ENCODE measurements around the gene CCDC51. TPM values are rescaled to one million over a fixed set of nuclear protein-coding genes. Genes with fewer than 3 reads are reported as not detected.

The CCDC51 gene
- total and polyA plus RNA-seq, 9 of the 15 experiments (the other 6 are each of a cell fraction or from before 2014, with no cell fraction given), result 6.5 to 18.6 (median 15.7) TPM

GRCh38 chr3:48463703-48464102, 23.8 kb upstream of the CCDC51 start:
- CTCF ChIA-PET (ENCODE audit: low intra/inter-chr PET ratio), result no interaction called here
- Histone ChIP-seq H3K4me2 (ENCODE audit: insufficient read depth, low read length) (no peak overlapping the region), H4K20me1 (replicated peaks; ENCODE audit: control insufficient read depth, insufficient read depth, low read length) (no peaks in the 10 kb centered on the region; the same call in 1 of the 2 replicates), H3K9me1 (ENCODE audit: control insufficient read depth, insufficient read depth, low read length) (no peaks in the 10 kb centered on the region), H3K36me3 (ENCODE audit: control insufficient read depth, insufficient read depth, low read length) (peaks cover 53% of the 10 kb centered on the region), H2AFZ (ENCODE audit: low read depth, low read length) (no peak overlapping the region), H3K79me2 (ENCODE audit: control insufficient read depth, insufficient read depth, low read length) (no peaks in the 10 kb centered on the region; the same call in 1 of the 3 replicates), H3K27me3 (ENCODE audit: control insufficient read depth in 2 of 2, insufficient read depth in 2 of 2, low read length in 2 of 2) (no peaks in the 10 kb centered on the region), H3K4me1 (replicated peaks in 1 of 2; ENCODE audit: control insufficient read depth in 2 of 2, insufficient read depth in 2 of 2, low read length in 2 of 2) (peaks cover 6 to 32% of the 10 kb centered on the region in 2 experiments), H3K27ac (ENCODE audit: extremely low read depth, low read depth, low read length) (no peak overlapping the region), H3K4me3 (no peak overlapping the region), H3K9ac (ENCODE audit: insufficient read depth in 1 of 2, low read depth in 2 of 2, low read length in 2 of 2) (no peak overlapping the region; a peak in 1 of 4 replicates), H3K9me3 (replicated peaks; ENCODE audit: control insufficient read depth, insufficient read depth, low read depth, low read length) (no peaks in the 10 kb centered on the region)
- WGBS (ENCODE audit: insufficient coverage, low coverage, missing lambda C conversion rate), result 84% methylated on average over 5 of the region's 9 CpGs
- intact Hi-C loops (cut with micrococcal nuclease) (no loop called here), in situ Hi-C loops (cut with MboI) (no loop called here)
- no peak for FAIRE-seq
- POLR2A ChIA-PET, result no interaction called here
- TF ChIP-seq RBM15 (IDR thresholded peaks at IDR 0.05; ENCODE audit: insufficient read depth, low read length), result no peak
- TF ChIP-seq HSF4 (CRISPR knock-in tag; IDR thresholded peaks at IDR 0.05; ENCODE audit: borderline replicate concordance), result no peak
- no peak for TF ChIP-seq FOXP1 (CRISPR knock-in tag; IDR thresholded peaks at IDR 0.05)
- no peak for TF ChIP-seq ZHX1 (conservative IDR thresholded peaks at IDR 0.05; ENCODE audit: low read length)
- TF ChIP-seq ZNF707 (CRISPR knock-in tag; conservative IDR thresholded peaks at IDR 0.05), result no peak
- TF ChIP-seq FOXO4 (CRISPR knock-in tag; IDR thresholded peaks at IDR 0.05), result no peak
- no peak for TF ChIP-seq TAF1 (IDR thresholded peaks at IDR 0.05; ENCODE audit: control insufficient read depth, extremely low read depth, insufficient read depth, low read length, severe bottlenecking)
- TF ChIP-seq POLR2G (IDR thresholded peaks at IDR 0.05; ENCODE audit: low read depth, low read length), result peak; percentile 50; the same call in 1 of the 2 replicates
- no peak for TF ChIP-seq ZNF140 (CRISPR knock-in tag; IDR thresholded peaks at IDR 0.05)
- 0 out of 2 replicates have a peak, but pooled peaks have one; percentile 17 for TF ChIP-seq ZBTB33 (CRISPR knock-in tag; IDR thresholded peaks at IDR 0.05)
- no peak for TF ChIP-seq POLR3A (IDR thresholded peaks at IDR 0.05; ENCODE audit: borderline replicate concordance, extremely low read depth, insufficient read depth, insufficient read length)
- no peak for TF ChIP-seq SUPT5H (IDR thresholded peaks at IDR 0.05)
- no peak for TF ChIP-seq PCBP2 (IDR thresholded peaks at IDR 0.05; ENCODE audit: low read depth, low read length, poor library complexity, severe bottlenecking)
- no peak for ATAC-seq
- BruUV-seq (replicated peaks), result no TSS peak
- DNase-seq (ENCODE audit: extremely low read depth in 1 of 4, low spot score in 3 of 4), result no peak

All from K562 (cell line).